Naive B cell (primary cell): ENCODE measurements around the gene CDT1. TPM values are rescaled to one million over a fixed set of nuclear protein-coding genes. Genes with fewer than 3 reads are reported as not detected.
A peak's percentile ranks its signal among the peaks of the same experiment; 100 is the strongest.

ENCODE experiments used
- ATAC-seq, 2 donors: fragments of 150-1000 bp; cut with Tn5 transposase; 2 replicates each; pipeline ENCODE4 v1.10.0; 2021; ENCODE audit warnings: low read depth in 2 of 2, mild to moderate bottlenecking in 2 of 2, moderate library complexity in 2 of 2
- DNase-seq: peaks from one replicate; pipeline ENCODE4 v3.0.0; 2022
- H3K27ac Mint-ChIP-seq, 6 donors: one replicate each; pipeline ENCODE4 v1.8.0; 2020 to 2022; ENCODE audit warnings: mild to moderate bottlenecking in 6 of 6, mixed read lengths in 6 of 6, moderate library complexity in 5 of 6, inconsistent platforms in 2 of 6
- H3K27me3 Mint-ChIP-seq, 3 donors: one replicate each; pipeline ENCODE4 v1.8.0; 2021 to 2022; ENCODE audit warnings: mixed read lengths in 3 of 3, mild to moderate bottlenecking in 1 of 3
- H3K36me3 Mint-ChIP-seq, 2 donors: one replicate each; pipeline ENCODE4 v1.8.0; 2020 to 2022; ENCODE audit warnings: mixed read lengths in 2 of 2, inconsistent platforms in 1 of 2, mild to moderate bottlenecking in 1 of 2
- H3K4me1 Mint-ChIP-seq, 3 donors: one replicate each; pipeline ENCODE4 v1.8.0; 2020 to 2022; ENCODE audit warnings: mixed read lengths in 3 of 3, inconsistent platforms in 1 of 3, mild to moderate bottlenecking in 1 of 3, moderate library complexity in 1 of 3
- H3K4me3 Mint-ChIP-seq, 8 donors: one replicate each; pipeline ENCODE4 v1.8.0; 2020 to 2022; ENCODE audit warnings: mild to moderate bottlenecking in 8 of 8, mixed read lengths in 8 of 8, moderate library complexity in 8 of 8, inconsistent platforms in 2 of 8
- H3K9me3 Mint-ChIP-seq, 7 donors: one replicate each; pipeline ENCODE4 v1.8.0; 2020 to 2022; ENCODE audit warnings: mixed read lengths in 7 of 7, mild to moderate bottlenecking in 5 of 7, inconsistent platforms in 2 of 7, moderate library complexity in 1 of 7
- polyA plus RNA-seq, 6 donors: library from polyadenylated mRNA; unstranded; fragments of 300-500 nt; fragmentation: Illumina TruSeq; gene quantifications; one replicate each; pipeline ENCODE4 v1.2.3, GENCODE V29; 2021; ENCODE audit warnings: low read depth in 6 of 6

CDT1 gene
- polyA plus RNA-seq, 6 donors from 2014 or later, result 0.08 to 0.27 (median 0.17) TPM; not detected in 1

GRCh38 chr16:88793251-88793954 lies 10.2 kb upstream of the CDT1 start:
- no peaks in the 10 kb centered on the region for H3K36me3 Mint-ChIP-seq

GRCh38 chr16:88796278-88796677 lies 7.3 kb upstream of the CDT1 start:
- peaks cover 18 to 50% (median 44%) of the 10 kb centered on the region in 3 donors for H3K4me1 Mint-ChIP-seq
- H3K27me3 Mint-ChIP-seq, result no peaks in the 10 kb centered on the region
- ATAC-seq (no peak), DNase-seq (no peak)
- H3K27ac Mint-ChIP-seq, result peak overlapping the region in 1 of 6 donors; percentile 74
- H3K9me3 Mint-ChIP-seq, result no peaks in the 10 kb centered on the region
- H3K4me3 Mint-ChIP-seq, result no peak overlapping the region
- no peaks in the 10 kb centered on the region for H3K36me3 Mint-ChIP-seq

More at GRCh38 chr16:88793251-88793954, 10.2 kb upstream of the CDT1 start:
- DNase-seq, result no peak
- Mint-ChIP-seq H3K9me3 (no peaks in the 10 kb centered on the region), H3K27me3 (no peaks in the 10 kb centered on the region), H3K27ac (peak overlapping the region in 1 of 6 donors; percentile 81), H3K4me3 (peak overlapping the region in 7 of 8 donors; percentile 19 to 84 (median 43)), H3K4me1 (peaks cover 25 to 53% (median 46%) of the 10 kb centered on the region in 3 donors)
- peak; percentile 34 for ATAC-seq

- Mint-ChIP-seq H3K36me3 (no peaks in the 10 kb centered on the region), H3K4me1 (peaks cover 11 to 47% (median 42%) of the 10 kb centered on the region in 3 donors), H3K27me3 (no peaks in the 10 kb centered on the region), H3K4me3 (no peak overlapping the region), H3K9me3 (no peaks in the 10 kb centered on the region), H3K27ac (no peak overlapping the region)
- DNase-seq, result no peak
- ATAC-seq, result no peak
Measured at GRCh38 chr16:88798073-88798472, 5.5 kb upstream of the CDT1 start.

- peak overlapping the region in 1 of 8 donors; percentile 30 for H3K4me3 Mint-ChIP-seq
- no peaks in the 10 kb centered on the region for H3K9me3 Mint-ChIP-seq
- H3K4me1 Mint-ChIP-seq, result peaks cover 11 to 39% (median 34%) of the 10 kb centered on the region in 3 donors
- ATAC-seq (no peak), DNase-seq (no peak)
- H3K36me3 Mint-ChIP-seq, result no peaks in the 10 kb centered on the region
- H3K27ac Mint-ChIP-seq, result no peak overlapping the region
- H3K27me3 Mint-ChIP-seq, result no peaks in the 10 kb centered on the region
Measured at GRCh38 chr16:88798772-88799455, 4.7 kb upstream of the CDT1 start.

- H3K27me3 Mint-ChIP-seq, result no peaks in the 10 kb centered on the region
- ATAC-seq, result no peak
- DNase-seq, result no peak
- H3K4me1 Mint-ChIP-seq, result peaks cover 14 to 32% (median 31%) of the 10 kb centered on the region in 3 donors
- H3K27ac Mint-ChIP-seq, result peak overlapping the region in 1 of 6 donors; percentile 6
- H3K4me3 Mint-ChIP-seq, result peak overlapping the region in 4 of 8 donors; percentile 3 to 91 (median 28)
- no peaks in the 10 kb centered on the region for H3K36me3 Mint-ChIP-seq
- no peaks in the 10 kb centered on the region for H3K9me3 Mint-ChIP-seq
Measured at GRCh38 chr16:88799569-88800276, 3.9 kb upstream of the CDT1 start.

GRCh38 chr16:88800277-88800592 lies 3.4 kb upstream of the CDT1 start:
- Mint-ChIP-seq H3K27me3 (no peaks in the 10 kb centered on the region), H3K9me3 (no peaks in the 10 kb centered on the region), H3K4me3 (peak overlapping the region in 5 of 8 donors; percentile 3 to 91 (median 29)), H3K27ac (peak overlapping the region in 1 of 6 donors; percentile 6), H3K4me1 (peaks cover 14 to 28% (median 26%) of the 10 kb centered on the region in 3 donors), H3K36me3 (no peaks in the 10 kb centered on the region)
- DNase-seq (no peak), ATAC-seq (no peak)

- ATAC-seq, result no peak
- H3K9me3 Mint-ChIP-seq, result no peaks in the 10 kb centered on the region
- H3K27ac Mint-ChIP-seq, result peak overlapping the region in 2 of 6 donors; percentile 26 to 62
- peaks cover 14 to 28% (median 26%) of the 10 kb centered on the region in 3 donors for H3K4me1 Mint-ChIP-seq
- H3K27me3 Mint-ChIP-seq, result no peaks in the 10 kb centered on the region
- no peaks in the 10 kb centered on the region for H3K36me3 Mint-ChIP-seq
- H3K4me3 Mint-ChIP-seq, result peak overlapping the region; percentile 44 to 82 (median 61)
- no peak for DNase-seq
Measured at GRCh38 chr16:88804173-88804551, 573 bp downstream of the CDT1 start.

- Mint-ChIP-seq H3K9me3 (no peaks in the 10 kb centered on the region), H3K36me3 (no peaks in the 10 kb centered on the region), H3K27ac (peak overlapping the region in 2 of 6 donors; percentile 26 to 62), H3K27me3 (no peaks in the 10 kb centered on the region), H3K4me3 (peak overlapping the region in 6 of 8 donors; percentile 44 to 71 (median 57)), H3K4me1 (peaks cover 14 to 30% (median 23%) of the 10 kb centered on the region in 3 donors)
- ATAC-seq (no peak), DNase-seq (no peak)
Measured at GRCh38 chr16:88804552-88805339, 1.2 kb downstream of the CDT1 start.

GRCh38 chr16:88805340-88805715 lies 1.7 kb downstream of the CDT1 start:
- H3K27ac Mint-ChIP-seq, result no peak overlapping the region
- H3K36me3 Mint-ChIP-seq, result no peaks in the 10 kb centered on the region
- H3K4me1 Mint-ChIP-seq, result peaks cover 14 to 30% (median 23%) of the 10 kb centered on the region in 3 donors
- no peak for ATAC-seq
- H3K27me3 Mint-ChIP-seq, result no peaks in the 10 kb centered on the region
- no peak for DNase-seq
- no peaks in the 10 kb centered on the region for H3K9me3 Mint-ChIP-seq
- peak overlapping the region in 1 of 8 donors; percentile 9 for H3K4me3 Mint-ChIP-seq

- no peak for DNase-seq
- Mint-ChIP-seq H3K27me3 (no peaks in the 10 kb centered on the region), H3K27ac (peak overlapping the region in 1 of 6 donors; percentile 54), H3K36me3 (no peaks in the 10 kb centered on the region), H3K9me3 (no peaks in the 10 kb centered on the region), H3K4me3 (no peak overlapping the region), H3K4me1 (peaks cover 12 to 30% (median 21%) of the 10 kb centered on the region in 3 donors)
- no peak for ATAC-seq
Measured at GRCh38 chr16:88805887-88806393, 2.4 kb downstream of the CDT1 start.

GRCh38 chr16:88806491-88807111 lies 3.0 kb downstream of the CDT1 start:
- ATAC-seq, result no peak
- Mint-ChIP-seq H3K4me3 (peak overlapping the region in 1 of 8 donors; percentile 35), H3K4me1 (peaks cover 15 to 29% (median 21%) of the 10 kb centered on the region in 3 donors), H3K27ac (no peak overlapping the region), H3K36me3 (no peaks in the 10 kb centered on the region), H3K9me3 (no peaks in the 10 kb centered on the region), H3K27me3 (no peaks in the 10 kb centered on the region)
- no peak for DNase-seq

- Mint-ChIP-seq H3K27me3 (no peaks in the 10 kb centered on the region), H3K36me3 (no peaks in the 10 kb centered on the region), H3K9me3 (no peaks in the 10 kb centered on the region), H3K27ac (no peak overlapping the region), H3K4me3 (peak overlapping the region in 1 of 8 donors; percentile 9), H3K4me1 (peaks cover 17 to 29% (median 19%) of the 10 kb centered on the region in 3 donors)
- ATAC-seq (no peak), DNase-seq (no peak)
Measured at GRCh38 chr16:88807142-88807625, 3.6 kb downstream of the CDT1 start.
